ENCODE data around the gene ZNF845. TPM values are rescaled to one million over a fixed set of nuclear protein-coding genes. Genes with fewer than 3 reads are reported as not detected.

Gene ZNF845
- total and polyA plus RNA-seq, 2 of the 4 experiments (the other 2 are of a cell fraction): 1.2 to 9.5 TPM

DNA sequence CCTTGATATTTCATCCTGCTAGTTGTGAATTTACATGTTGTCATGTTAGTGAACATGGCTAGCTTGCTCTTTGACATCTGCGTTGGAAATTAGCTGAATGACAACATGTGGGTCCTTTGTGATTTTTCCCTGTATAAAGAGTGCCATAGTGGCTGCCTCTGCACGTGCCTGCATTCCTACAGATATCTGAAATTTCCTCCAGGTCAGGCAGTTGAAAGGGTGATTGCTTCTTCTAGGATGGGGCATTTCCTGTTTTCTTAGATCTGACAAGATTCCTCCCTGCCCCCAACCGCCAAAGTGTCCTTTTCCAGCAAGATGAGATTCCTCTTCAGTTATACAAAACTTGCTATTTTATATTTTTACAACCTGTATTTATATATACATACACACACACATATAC is 40.7 kb downstream of the ZNF845 start:
- H4K8ac ChIP-seq (ENCODE audit: low read depth in 2 of 2, low read length in 2 of 2): no peak overlapping the region
- CTCF ChIA-PET: no interaction called here
- H2BK120ac ChIP-seq (ENCODE audit: low read depth, low read length): no peak overlapping the region
- BruUV-seq (replicated peaks): no TSS peak
- WGBS, 2 experiments (ENCODE audit: extremely low coverage in 2 of 2, insufficient read length in 1 of 2): no CpG with 5 or more reads among the region's 3 CpGs
- H2BK5ac ChIP-seq (ENCODE audit: low read depth, low read length, poor library complexity, severe bottlenecking): no peak overlapping the region
- dilution Hi-C loops (cut with HindIII; ENCODE audit: low sequenced_read_pairs, unreplicated experiment) (no loop called here), in situ Hi-C loops (cut with MboI; ENCODE audit: low sequenced_read_pairs) (no loop called here), intact Hi-C loops (cut with micrococcal nuclease) (no loop called here)
- no peak overlapping the region for H2BK15ac ChIP-seq (ENCODE audit: low read depth, low read length)
- ATAC-seq (ENCODE audit: low read depth): no peak
- H3K79me1 ChIP-seq (ENCODE audit: low read depth in 1 of 2, low read length in 2 of 2): no peaks in the 10 kb centered on the region
- no peak overlapping the region for H3K4me3 ChIP-seq (ENCODE audit: insufficient read depth, low read depth, low read length)
- no peak overlapping the region for H2BK20ac ChIP-seq (ENCODE audit: low read depth, low read length)
- no peak for DNase-seq
- no peaks in the 10 kb centered on the region for H3K4me1 ChIP-seq (ENCODE audit: control insufficient read depth, insufficient read depth, low read length)
- no peak for TF ChIP-seq FOS (IDR thresholded peaks at IDR 0.05; ENCODE audit: low read depth, low read length)
- no peak overlapping the region for H3K18ac ChIP-seq (ENCODE audit: low read depth, low read length)
- no peak overlapping the region for H4K91ac ChIP-seq (ENCODE audit: insufficient read depth, low read depth, low read length)
- H3K36me3 ChIP-seq (ENCODE audit: control insufficient read depth, insufficient read depth, low read length): peaks cover 8% of the 10 kb centered on the region; the same call in 1 of the 2 replicates
- no peaks in the 10 kb centered on the region for H3K9me1 ChIP-seq (ENCODE audit: insufficient read depth, low read length)
- H2AFZ ChIP-seq (replicated peaks; ENCODE audit: low read length, poor library complexity): no peak overlapping the region
- H3K4ac ChIP-seq (ENCODE audit: low read depth, low read length): no peak overlapping the region
- H4K5ac ChIP-seq (ENCODE audit: low read depth, low read length): no peak overlapping the region
- H3K4me2 ChIP-seq (ENCODE audit: low read depth, low read length): no peak overlapping the region
- POLR2A ChIA-PET (ENCODE audit: unreplicated experiment): no interaction called here
- H3K27me3 ChIP-seq (ENCODE audit: control insufficient read depth, insufficient read depth, low read length): no peaks in the 10 kb centered on the region
- H4K20me1 ChIP-seq (ENCODE audit: insufficient read depth, low read length): no peaks in the 10 kb centered on the region
- H3K23ac ChIP-seq (ENCODE audit: low read depth, low read length): no peak overlapping the region
- H3K14ac ChIP-seq (replicated peaks; ENCODE audit: low read depth, low read length): no peak overlapping the region
- H3K9me3 ChIP-seq (ENCODE audit: control insufficient read depth, insufficient read depth, low read length): no peaks in the 10 kb centered on the region
- no peak overlapping the region for H2AK9ac ChIP-seq (replicated peaks; ENCODE audit: low read depth, low read length, poor library complexity)
- no peak overlapping the region for H3K56ac ChIP-seq (ENCODE audit: extremely low read depth, insufficient read depth, low read length)
- no peak overlapping the region for H3K27ac ChIP-seq (ENCODE audit: insufficient read depth, low read length)
- H2AK5ac ChIP-seq (ENCODE audit: low read depth, low read length): no peak overlapping the region
- H3K9ac ChIP-seq (ENCODE audit: low read depth, low read length): no peak overlapping the region
